ENCODE results near the gene RNF19B.

The RNF19B gene

DNA sequence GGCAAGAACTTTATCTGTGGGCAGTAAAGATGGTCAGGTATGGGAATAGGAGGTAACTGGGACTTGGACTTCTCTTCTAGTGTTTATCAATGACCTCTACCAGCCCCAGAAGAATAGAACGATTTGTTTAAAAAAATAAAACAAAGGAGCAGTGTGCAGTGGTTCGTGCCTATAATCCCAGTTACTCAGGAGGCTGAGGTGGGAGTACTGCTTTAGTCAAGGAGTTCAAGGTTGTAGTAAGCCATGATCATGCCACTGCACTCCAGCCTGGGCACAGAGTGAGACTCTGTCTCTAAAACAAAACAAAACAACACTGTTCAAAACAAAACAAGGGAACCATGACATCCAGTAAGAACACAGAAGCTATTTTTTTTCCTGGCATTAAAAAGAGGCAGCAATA, 4.3 kb downstream of the RNF19B start:
- TF ChIP-seq, protein P1, sequence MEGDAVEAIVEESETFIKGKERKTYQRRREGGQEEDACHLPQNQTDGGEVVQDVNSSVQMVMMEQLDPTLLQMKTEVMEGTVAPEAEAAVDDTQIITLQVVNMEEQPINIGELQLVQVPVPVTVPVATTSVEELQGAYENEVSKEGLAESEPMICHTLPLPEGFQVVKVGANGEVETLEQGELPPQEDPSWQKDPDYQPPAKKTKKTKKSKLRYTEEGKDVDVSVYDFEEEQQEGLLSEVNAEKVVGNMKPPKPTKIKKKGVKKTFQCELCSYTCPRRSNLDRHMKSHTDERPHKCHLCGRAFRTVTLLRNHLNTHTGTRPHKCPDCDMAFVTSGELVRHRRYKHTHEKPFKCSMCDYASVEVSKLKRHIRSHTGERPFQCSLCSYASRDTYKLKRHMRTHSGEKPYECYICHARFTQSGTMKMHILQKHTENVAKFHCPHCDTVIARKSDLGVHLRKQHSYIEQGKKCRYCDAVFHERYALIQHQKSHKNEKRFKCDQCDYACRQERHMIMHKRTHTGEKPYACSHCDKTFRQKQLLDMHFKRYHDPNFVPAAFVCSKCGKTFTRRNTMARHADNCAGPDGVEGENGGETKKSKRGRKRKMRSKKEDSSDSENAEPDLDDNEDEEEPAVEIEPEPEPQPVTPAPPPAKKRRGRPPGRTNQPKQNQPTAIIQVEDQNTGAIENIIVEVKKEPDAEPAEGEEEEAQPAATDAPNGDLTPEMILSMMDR (IDR thresholded peaks at IDR 0.05; ENCODE audit: low read depth, low read length) = no peak
- no peak overlapping the region for H3K4me3 ChIP-seq (replicated peaks in 1 of 2; ENCODE audit: low read depth in 2 of 2, low read length in 2 of 2)
- no peak for DNase-seq (ENCODE audit: low read depth in 2 of 2)

DNA sequence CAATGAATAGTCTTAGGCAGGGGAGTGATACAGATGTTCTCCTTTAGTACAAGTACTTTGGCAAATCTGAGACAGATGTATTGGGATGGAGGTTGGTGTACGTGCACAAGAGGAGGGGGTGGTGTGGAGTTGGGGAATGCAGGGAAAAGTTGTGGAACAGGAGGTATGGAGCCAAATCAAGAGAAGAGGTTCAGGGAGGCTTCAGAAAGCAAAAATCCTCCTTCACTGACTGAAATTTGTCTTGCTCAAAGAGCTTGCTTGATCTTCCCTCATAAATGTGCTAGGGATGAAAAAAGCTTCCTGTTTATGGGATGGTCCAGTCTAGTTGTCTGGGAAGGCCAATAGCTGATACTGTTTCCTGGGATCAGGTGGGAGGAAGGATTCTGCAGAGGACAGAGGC, 5.8 kb downstream of the RNF19B start:
- H3K4me3 ChIP-seq (replicated peaks in 1 of 2; ENCODE audit: low read depth in 2 of 2, low read length in 2 of 2) = no peak overlapping the region
- TF ChIP-seq, protein P1 (IDR thresholded peaks at IDR 0.05; ENCODE audit: low read depth, low read length) = no peak
- no peak for DNase-seq (ENCODE audit: low read depth in 2 of 2)

DNA sequence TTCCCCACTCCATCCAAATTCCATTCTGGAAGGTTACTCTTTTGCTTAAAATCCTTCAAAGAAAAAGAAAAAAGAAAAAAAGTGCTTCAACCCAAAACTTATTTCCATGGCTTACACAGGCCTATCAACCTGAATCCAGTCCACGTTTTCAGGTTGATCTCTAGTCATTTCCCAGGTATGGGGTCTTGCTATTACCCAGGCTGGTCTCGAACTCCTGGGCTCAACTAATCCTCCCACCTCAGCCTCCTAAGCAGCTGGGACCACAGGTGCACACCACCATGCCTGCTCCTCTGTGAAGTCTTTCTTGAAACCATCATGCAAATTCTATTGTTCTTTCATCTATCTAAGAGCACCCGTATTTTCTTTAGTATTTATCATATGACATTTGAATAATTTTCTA, 7.6 kb downstream of the RNF19B start:
- DNase-seq (ENCODE audit: low read depth in 2 of 2) = no peak
- H3K4me3 ChIP-seq (replicated peaks in 1 of 2; ENCODE audit: low read depth in 2 of 2, low read length in 2 of 2) = no peak overlapping the region
- TF ChIP-seq, protein P1 (IDR thresholded peaks at IDR 0.05; ENCODE audit: low read depth, low read length) = no peak

DNA sequence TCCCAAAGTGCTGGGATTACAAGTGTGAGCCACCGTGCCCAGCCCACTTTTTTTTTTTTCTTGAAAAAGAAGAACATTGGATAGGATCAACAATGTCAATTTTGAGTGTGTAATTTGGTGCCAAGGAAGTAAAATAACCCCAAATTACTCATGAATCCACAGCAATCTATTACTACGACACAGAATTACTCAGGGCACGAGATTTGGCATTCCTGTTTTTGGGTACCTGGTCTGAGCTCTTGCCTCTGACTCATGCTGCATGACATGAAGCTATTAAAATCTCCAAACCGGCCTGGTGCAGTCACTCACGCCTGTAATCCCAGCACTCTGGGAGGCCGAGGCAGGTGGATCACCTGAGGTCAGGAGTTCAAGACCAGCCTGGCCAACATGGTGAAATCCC, 10.4 kb downstream of the RNF19B start:
- TF ChIP-seq, protein P1 (IDR thresholded peaks at IDR 0.05; ENCODE audit: low read depth, low read length) = no peak
- H3K4me3 ChIP-seq (replicated peaks in 1 of 2; ENCODE audit: low read depth in 2 of 2, low read length in 2 of 2) = no peak overlapping the region
- DNase-seq (ENCODE audit: low read depth in 2 of 2) = peak in 1 of 2 donors; percentile 58

DNA sequence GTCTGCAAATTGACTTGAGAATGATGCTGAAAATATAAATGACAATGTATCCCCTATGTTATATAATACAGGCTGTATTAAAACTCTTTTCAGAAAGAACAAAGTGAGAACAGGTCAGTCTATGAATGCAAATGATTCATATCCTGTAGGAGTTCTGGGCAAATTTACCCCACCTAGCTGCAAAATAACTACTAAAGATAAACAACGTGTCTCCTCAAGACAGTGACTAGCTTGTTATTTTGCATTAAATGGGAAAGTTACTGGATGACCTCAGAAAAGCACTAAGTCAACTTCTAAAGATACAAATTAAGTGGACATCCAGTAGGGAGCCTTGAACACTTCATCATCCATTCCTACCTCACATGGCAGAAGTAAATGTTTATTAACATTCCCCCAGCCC, 11.1 kb downstream of the RNF19B start:
- no peak overlapping the region for H3K4me3 ChIP-seq (replicated peaks in 1 of 2; ENCODE audit: low read depth in 2 of 2, low read length in 2 of 2)
- peak; percentile 35 to 88 for DNase-seq (ENCODE audit: low read depth in 2 of 2)
- TF ChIP-seq, protein P1 (IDR thresholded peaks at IDR 0.05; ENCODE audit: low read depth, low read length) = no peak

DNA sequence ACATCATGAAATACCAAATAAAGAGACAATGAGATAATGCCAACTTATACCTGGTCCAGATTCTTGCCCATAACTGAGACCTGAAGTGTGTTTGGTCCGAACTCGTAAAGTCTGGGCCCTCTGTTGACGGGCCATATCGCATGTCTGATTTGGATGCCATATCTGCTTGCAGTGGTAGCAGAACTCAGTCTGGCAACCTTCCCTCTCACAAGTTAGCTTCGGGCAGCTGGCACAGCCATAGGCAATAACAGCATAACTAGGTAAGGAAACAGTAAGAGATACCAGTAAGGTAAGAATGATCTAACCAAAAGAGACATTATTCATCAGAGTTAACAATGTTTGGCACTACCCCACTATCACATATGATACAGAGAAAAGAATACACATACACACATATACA, 15.1 kb downstream of the RNF19B start:
- H3K4me3 ChIP-seq (replicated peaks in 1 of 2; ENCODE audit: low read depth in 2 of 2, low read length in 2 of 2) = no peak overlapping the region
- TF ChIP-seq, protein P1 (IDR thresholded peaks at IDR 0.05; ENCODE audit: low read depth, low read length) = no peak
- DNase-seq (ENCODE audit: low read depth in 2 of 2) = no peak

DNA sequence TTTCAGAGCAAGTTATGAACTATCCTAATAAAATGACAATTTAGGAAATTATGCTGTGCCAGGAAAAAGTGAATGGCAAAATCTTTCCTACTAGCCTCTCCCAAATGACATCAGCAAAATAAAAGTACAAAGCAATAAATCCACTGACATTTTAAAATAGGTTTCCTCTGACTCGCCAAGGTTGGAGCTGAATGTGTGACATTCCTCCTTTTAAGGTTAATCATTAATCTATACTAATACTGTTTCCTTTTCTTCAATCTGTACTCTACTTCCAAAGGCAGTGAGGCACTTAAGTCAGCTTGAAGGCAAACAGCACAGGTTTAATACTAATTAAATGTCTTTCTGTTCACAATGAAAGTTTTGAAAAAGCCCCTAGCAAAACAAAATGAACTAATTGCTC, 15.7 kb downstream of the RNF19B start:
- TF ChIP-seq, protein P1 (IDR thresholded peaks at IDR 0.05; ENCODE audit: low read depth, low read length) = no peak
- H3K4me3 ChIP-seq (replicated peaks in 1 of 2; ENCODE audit: low read depth in 2 of 2, low read length in 2 of 2) = no peak overlapping the region
- no peak for DNase-seq (ENCODE audit: low read depth in 2 of 2)

Data from cardiac fibroblast (primary cell).